D341Med (cell line): Measurements from ENCODE around the gene GBP1.

Experiments
- DNase-seq: peaks from one replicate; pipeline ENCODE4 v3.0.0; 2012; ENCODE audit warnings: low spot score

Gene GBP1

GRCh38 chr1:89008511-89008910 is 56.5 kb downstream of the GBP1 start:
- no peak for DNase-seq

DNA sequence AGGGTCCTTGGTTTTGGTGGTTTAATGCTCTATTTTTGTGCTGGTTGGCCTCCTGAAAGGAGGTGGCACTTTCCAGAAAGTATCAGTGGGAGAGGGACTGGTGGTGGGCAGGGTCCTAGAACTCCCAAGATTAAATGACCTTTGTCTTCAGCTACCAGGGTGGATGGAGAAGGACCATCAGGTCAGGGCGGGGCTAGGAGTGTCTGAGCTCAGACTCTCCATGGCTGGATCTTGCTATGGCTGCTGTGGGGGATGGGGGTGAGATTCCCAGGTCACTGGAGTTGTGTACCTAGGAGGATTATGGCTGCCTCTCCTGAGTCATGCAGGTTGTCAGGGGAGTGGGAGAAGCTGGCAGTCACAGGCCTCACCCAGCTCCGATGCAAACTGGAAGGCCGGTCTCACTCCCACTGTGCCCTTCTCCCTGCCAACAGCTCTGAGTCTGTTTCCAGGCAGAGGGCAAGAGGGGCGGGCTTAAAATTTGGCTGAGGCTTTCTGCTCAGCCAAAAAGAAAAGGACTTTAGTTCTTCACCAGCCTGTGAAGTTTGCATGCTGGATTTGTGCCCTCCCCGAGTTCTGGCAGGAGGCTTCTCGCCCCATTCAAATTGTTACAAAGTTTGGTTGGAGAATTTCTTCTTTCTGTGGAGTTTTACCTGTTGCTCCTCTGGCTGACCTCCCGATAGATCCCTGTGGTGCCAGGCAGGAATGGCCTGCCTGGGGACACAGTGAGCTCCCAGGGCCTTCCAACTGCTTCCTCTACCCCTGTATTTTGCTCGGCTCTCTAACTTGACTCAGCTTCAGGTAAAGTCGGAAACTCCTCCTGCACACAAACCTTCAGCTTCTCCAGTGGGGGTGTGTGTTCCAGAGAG is 59.5 kb downstream of the GBP1 start:
- DNase-seq, result no peak
